HepG2 (cell line): ENCODE results near the gene MICA. TPM values are rescaled to one million over a fixed set of nuclear protein-coding genes. Genes with fewer than 3 reads are reported as not detected.

Experiments
- ETV5 ChIP-seq: IDR thresholded peaks from 2 replicates; pipeline ENCODE4 v1.6.1; 2018; ENCODE audit warnings: missing biosample characterization, missing genetic modification reagents, inconsistent platforms, borderline replicate concordance
- GATAD2A ChIP-seq: IDR thresholded peaks from 2 replicates; pipeline ENCODE4 v1.6.1; 2016
- MIXL1 ChIP-seq: IDR thresholded peaks from 2 replicates; pipeline ENCODE4 v1.6.1; 2016
- PITX1 ChIP-seq: sonication (generic); formaldehyde crosslinking; IDR thresholded peaks from 2 replicates; pipeline ENCODE4 v1.5.1; 2020; ENCODE audit warnings: mild to moderate bottlenecking, missing genetic modification reagents
- RXRA ChIP-seq: sonication (generic); formaldehyde crosslinking; IDR thresholded peaks from 2 replicates; pipeline ENCODE4 v1.5.1; 2020; ENCODE audit warnings: missing genetic modification reagents
- SMAD1 ChIP-seq: sonication (generic); formaldehyde crosslinking; IDR thresholded peaks from 2 replicates; pipeline ENCODE4 v1.4.0; 2020; ENCODE audit warnings: missing genetic modification reagents, low read depth, mild to moderate bottlenecking, borderline replicate concordance
- STAG1 ChIP-seq: sonication (generic); formaldehyde crosslinking; IDR thresholded peaks from 2 replicates; pipeline ENCODE4 v1.4.0; 2020; ENCODE audit warnings: missing genetic modification reagents
- TARDBP ChIP-seq: sonication (generic); formaldehyde crosslinking; IDR thresholded peaks from 2 replicates; pipeline ENCODE4 v1.8.0; 2022; ENCODE audit warnings: mild to moderate bottlenecking, missing genetic modification reagents
- XRCC5 ChIP-seq: fragments of 200-400 bp; formaldehyde crosslinking; optimal IDR thresholded peaks from 2 replicates; pipeline ENCODE3; 2017; ENCODE audit warnings: mild to moderate bottlenecking, low read length
- ZBTB33 ChIP-seq: sonication (generic); formaldehyde crosslinking; IDR thresholded peaks from 2 replicates; pipeline ENCODE4 v1.4.0; 2020; ENCODE audit warnings: missing genetic modification reagents
- ZKSCAN8 ChIP-seq: IDR thresholded peaks from 2 replicates; pipeline ENCODE4 v1.6.1; 2016; ENCODE audit warnings: borderline replicate concordance, missing genetic modification reagents, missing compliant biosample characterization
- ZNF10 ChIP-seq: sonication (generic); formaldehyde crosslinking; IDR thresholded peaks from 2 replicates; pipeline ENCODE4 v1.4.0; 2020; ENCODE audit warnings: mild to moderate bottlenecking, low read depth, missing genetic modification reagents, borderline replicate concordance
- ZNF335 ChIP-seq: sonication (generic); formaldehyde crosslinking; IDR thresholded peaks from 2 replicates; pipeline ENCODE4 v1.4.0; 2020; ENCODE audit warnings: missing genetic modification reagents
- ZNF33B ChIP-seq: sonication (generic); formaldehyde crosslinking; IDR thresholded peaks from 2 replicates; pipeline ENCODE4 v1.5.1; 2020; ENCODE audit warnings: mild to moderate bottlenecking, missing genetic modification reagents
- ZNF367 ChIP-seq: sonication (generic); formaldehyde crosslinking; IDR thresholded peaks from 2 replicates; pipeline ENCODE4 v1.4.0; 2020; ENCODE audit warnings: missing genetic modification reagents, borderline replicate concordance
- ZNF570 ChIP-seq: sonication (generic); formaldehyde crosslinking; IDR thresholded peaks from 2 replicates; pipeline ENCODE4 v1.4.0; 2020; ENCODE audit warnings: mild to moderate bottlenecking, missing genetic modification reagents, borderline replicate concordance
- ZNF749 ChIP-seq: sonication (generic); formaldehyde crosslinking; IDR thresholded peaks from 2 replicates; pipeline ENCODE4 v1.8.0; 2022; ENCODE audit warnings: mild to moderate bottlenecking, missing genetic modification reagents, moderate library complexity, borderline replicate concordance
- polyA plus RNA-seq, 8 experiments: library from polyadenylated mRNA; depleted of rRNA in 3 of 8; stranded (reverse) in 7 of 8; unstranded in 1 of 8; fragments of >200 nt; fragmentation: Illumina TruSeq in 4 of 8; extraction: Trizol in 4 of 8; gene quantifications; 2 replicates each; pipeline versions ENCODE4 v1.2.1 to v1.2.3, GENCODE V29; 2011 to 2016; ENCODE audit warnings: low read depth in 4 of 8, missing spikeins in 1 of 8, mixed read lengths in 1 of 8; ENCODE audit not compliant: insufficient read depth in 1 of 8
- total RNA-seq, 5 experiments: library from RNA; depleted of rRNA; stranded (reverse); fragments of >200 nt; fragmentation: Illumina TruSeq; extraction: Trizol; gene quantifications; 2 replicates each; pipeline ENCODE4 v1.2.3, GENCODE V29; 2016; ENCODE audit warnings: low read depth in 1 of 5
- TF ChIP-seq, protein P1 (sequence below): sonication (generic); formaldehyde crosslinking; IDR thresholded peaks from 2 replicates; pipeline ENCODE4 v1.4.0; 2020; ENCODE audit warnings: missing genetic modification reagents, borderline replicate concordance
- TF ChIP-seq, protein P2 (sequence below): sonication (generic); formaldehyde crosslinking; IDR thresholded peaks from 2 replicates; pipeline ENCODE4 v1.4.0; 2020; ENCODE audit warnings: missing genetic modification reagents
- TF ChIP-seq, protein P3 (sequence below), 2 experiments: sonication (generic) in 1 of 2; formaldehyde crosslinking in 1 of 2; IDR thresholded peaks; 2 replicates each; pipeline versions ENCODE4 v1.4.0 to v1.6.1; 2018 to 2020; ENCODE audit warnings: missing genetic modification reagents in 2 of 2, borderline replicate concordance in 1 of 2, low read depth in 1 of 2, mild to moderate bottlenecking in 1 of 2, missing biosample characterization in 1 of 2

The MICA gene
- total and polyA plus RNA-seq, 2 of the 13 experiments (the other 11 are each of a cell fraction or from before 2014, with no cell fraction given) = 21.6 to 38.1 TPM

DNA sequence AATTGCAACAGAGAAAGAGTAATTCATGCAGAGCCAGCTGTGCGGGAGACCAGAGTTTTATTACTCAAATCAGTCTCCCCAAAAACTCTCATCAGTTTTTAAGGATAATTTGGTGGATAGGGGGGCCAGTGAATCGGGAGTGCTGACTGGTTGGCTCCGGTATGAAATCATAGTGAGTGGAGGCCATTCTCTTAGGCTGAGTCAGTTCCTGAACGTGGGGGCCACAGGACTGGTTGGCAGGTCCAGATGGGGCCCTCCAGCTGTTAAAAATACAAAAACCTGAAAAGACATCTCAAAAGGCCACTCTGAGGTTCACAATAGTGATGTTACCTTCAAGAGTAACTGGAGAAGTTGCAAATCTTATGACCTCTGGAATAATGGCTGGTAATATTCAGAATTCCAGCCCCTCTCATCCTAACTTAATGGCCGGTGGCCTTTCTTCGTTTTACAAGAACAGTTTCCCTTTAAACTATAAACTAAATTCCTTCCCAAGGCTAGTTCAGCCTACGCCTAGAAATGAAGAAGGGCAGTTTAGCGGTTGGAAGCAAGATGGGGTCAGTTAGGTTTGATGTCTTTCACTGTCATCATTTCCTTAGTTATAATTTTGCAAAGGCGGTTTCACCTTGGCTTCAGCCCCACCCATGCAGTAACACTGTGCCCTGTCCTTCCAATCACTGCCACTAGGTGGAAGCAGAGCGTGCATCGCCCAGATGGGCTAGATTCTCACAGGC lies 6.8 kb upstream of the MICA start (continued):
- TF ChIP-seq, protein P1, sequence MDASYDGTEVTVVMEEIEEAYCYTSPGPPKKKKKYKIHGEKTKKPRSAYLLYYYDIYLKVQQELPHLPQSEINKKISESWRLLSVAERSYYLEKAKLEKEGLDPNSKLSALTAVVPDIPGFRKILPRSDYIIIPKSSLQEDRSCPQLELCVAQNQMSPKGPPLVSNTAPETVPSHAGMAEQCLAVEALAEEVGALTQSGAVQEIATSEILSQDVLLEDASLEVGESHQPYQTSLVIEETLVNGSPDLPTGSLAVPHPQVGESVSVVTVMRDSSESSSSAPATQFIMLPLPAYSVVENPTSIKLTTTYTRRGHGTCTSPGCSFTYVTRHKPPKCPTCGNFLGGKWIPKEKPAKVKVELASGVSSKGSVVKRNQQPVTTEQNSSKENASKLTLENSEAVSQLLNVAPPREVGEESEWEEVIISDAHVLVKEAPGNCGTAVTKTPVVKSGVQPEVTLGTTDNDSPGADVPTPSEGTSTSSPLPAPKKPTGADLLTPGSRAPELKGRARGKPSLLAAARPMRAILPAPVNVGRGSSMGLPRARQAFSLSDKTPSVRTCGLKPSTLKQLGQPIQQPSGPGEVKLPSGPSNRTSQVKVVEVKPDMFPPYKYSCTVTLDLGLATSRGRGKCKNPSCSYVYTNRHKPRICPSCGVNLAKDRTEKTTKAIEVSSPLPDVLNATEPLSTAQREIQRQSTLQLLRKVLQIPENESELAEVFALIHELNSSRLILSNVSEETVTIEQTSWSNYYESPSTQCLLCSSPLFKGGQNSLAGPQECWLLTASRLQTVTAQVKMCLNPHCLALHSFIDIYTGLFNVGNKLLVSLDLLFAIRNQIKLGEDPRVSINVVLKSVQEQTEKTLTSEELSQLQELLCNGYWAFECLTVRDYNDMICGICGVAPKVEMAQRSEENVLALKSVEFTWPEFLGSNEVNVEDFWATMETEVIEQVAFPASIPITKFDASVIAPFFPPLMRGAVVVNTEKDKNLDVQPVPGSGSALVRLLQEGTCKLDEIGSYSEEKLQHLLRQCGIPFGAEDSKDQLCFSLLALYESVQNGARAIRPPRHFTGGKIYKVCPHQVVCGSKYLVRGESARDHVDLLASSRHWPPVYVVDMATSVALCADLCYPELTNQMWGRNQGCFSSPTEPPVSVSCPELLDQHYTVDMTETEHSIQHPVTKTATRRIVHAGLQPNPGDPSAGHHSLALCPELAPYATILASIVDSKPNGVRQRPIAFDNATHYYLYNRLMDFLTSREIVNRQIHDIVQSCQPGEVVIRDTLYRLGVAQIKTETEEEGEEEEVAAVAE (CRISPR knock-in tag) = 0 out of 2 replicates have a peak, but pooled peaks have one; percentile 36
- TF ChIP-seq ZKSCAN8 (no peak), SMAD1 (CRISPR knock-in tag) (no peak), RXRA (no peak), ZBTB33 (CRISPR knock-in tag) (0 out of 2 replicates have a peak, but pooled peaks have one; percentile 21), MIXL1 (0 out of 2 replicates have a peak, but pooled peaks have one; percentile 21), ZNF570 (CRISPR knock-in tag) (no peak), PITX1 (CRISPR knock-in tag) (no peak), TARDBP (CRISPR knock-in tag) (no peak), ZNF749 (CRISPR knock-in tag) (no peak), ZNF367 (CRISPR knock-in tag) (no peak), ZNF335 (CRISPR knock-in tag) (0 out of 2 replicates have a peak, but pooled peaks have one; percentile 25), XRCC5 (peak; percentile 57), GATAD2A (CRISPR knock-in tag) (0 out of 2 replicates have a peak, but pooled peaks have one; percentile 56), ZNF10 (no peak), STAG1 (CRISPR knock-in tag) (peak; percentile 74), ETV5 (CRISPR knock-in tag) (no peak), ZNF33B (no peak)
- TF ChIP-seq, protein P2, sequence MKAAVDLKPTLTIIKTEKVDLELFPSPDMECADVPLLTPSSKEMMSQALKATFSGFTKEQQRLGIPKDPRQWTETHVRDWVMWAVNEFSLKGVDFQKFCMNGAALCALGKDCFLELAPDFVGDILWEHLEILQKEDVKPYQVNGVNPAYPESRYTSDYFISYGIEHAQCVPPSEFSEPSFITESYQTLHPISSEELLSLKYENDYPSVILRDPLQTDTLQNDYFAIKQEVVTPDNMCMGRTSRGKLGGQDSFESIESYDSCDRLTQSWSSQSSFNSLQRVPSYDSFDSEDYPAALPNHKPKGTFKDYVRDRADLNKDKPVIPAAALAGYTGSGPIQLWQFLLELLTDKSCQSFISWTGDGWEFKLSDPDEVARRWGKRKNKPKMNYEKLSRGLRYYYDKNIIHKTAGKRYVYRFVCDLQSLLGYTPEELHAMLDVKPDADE (CRISPR knock-in tag) = no peak
- TF ChIP-seq, protein P3, sequence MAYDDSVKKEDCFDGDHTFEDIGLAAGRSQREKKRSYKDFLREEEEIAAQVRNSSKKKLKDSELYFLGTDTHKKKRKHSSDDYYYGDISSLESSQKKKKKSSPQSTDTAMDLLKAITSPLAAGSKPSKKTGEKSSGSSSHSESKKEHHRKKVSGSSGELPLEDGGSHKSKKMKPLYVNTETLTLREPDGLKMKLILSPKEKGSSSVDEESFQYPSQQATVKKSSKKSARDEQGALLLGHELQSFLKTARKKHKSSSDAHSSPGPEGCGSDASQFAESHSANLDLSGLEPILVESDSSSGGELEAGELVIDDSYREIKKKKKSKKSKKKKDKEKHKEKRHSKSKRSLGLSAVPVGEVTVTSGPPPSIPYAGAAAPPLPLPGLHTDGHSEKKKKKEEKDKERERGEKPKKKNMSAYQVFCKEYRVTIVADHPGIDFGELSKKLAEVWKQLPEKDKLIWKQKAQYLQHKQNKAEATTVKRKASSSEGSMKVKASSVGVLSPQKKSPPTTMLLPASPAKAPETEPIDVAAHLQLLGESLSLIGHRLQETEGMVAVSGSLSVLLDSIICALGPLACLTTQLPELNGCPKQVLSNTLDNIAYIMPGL (CRISPR knock-in tag; IDR thresholded peaks at IDR 0.05; ENCODE audit: borderline replicate concordance in 1 of 2, low read depth in 1 of 2) = peak in 1 of 2 experiments; percentile 81; a peak in 1 of 4 replicates
